ENCODE data around the gene MNT. TPM values are rescaled to one million over a fixed set of nuclear protein-coding genes. Genes with fewer than 3 reads are reported as not detected.
A peak's percentile ranks its signal among the peaks of the same experiment; 100 is the strongest.
"Not testable (repeated sequence)": the region's sequence is repeated elsewhere in the genome, so short reads cannot be mapped to it uniquely, and the experiment has no call there.

The MNT gene, protein sequence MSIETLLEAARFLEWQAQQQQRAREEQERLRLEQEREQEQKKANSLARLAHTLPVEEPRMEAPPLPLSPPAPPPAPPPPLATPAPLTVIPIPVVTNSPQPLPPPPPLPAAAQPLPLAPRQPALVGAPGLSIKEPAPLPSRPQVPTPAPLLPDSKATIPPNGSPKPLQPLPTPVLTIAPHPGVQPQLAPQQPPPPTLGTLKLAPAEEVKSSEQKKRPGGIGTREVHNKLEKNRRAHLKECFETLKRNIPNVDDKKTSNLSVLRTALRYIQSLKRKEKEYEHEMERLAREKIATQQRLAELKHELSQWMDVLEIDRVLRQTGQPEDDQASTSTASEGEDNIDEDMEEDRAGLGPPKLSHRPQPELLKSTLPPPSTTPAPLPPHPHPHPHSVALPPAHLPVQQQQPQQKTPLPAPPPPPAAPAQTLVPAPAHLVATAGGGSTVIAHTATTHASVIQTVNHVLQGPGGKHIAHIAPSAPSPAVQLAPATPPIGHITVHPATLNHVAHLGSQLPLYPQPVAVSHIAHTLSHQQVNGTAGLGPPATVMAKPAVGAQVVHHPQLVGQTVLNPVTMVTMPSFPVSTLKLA
- total RNA-seq (2014; rRNA removed; shearing (Covaris generic)): 32.9 and 49.6 TPM in 2 replicates

DNA sequence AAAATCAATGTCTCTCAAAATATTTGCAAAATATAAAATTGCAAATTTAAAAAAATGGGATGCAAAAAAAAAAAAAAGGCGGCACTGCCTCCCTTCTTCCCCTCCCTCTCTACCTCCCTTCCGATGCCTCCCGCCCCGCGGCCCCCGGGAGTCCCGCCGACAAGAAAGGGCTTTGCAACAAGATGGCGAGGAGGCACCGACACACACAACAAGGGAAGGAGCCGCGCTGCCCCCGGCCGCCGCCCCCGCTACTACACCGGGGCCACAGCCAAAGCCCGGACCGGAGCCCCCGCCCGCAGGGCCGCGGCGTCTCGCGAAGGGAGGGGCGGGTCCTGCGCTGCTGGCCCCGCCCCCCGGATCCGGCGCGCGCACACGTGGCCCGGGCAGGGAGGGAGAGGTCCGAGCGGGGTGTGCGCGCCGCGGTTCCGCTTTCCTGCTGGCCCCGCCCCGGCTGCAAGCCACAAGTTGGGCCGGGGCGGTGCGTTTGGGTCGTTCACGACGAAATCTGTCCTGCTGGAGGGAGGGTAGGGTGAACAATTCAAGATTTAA, at the start of gene MNT:
Gene MNT, minus strand, starts transcription at position 184 of the 549 bp plus-strand sequence. CDS start 348 bp downstream, outside the sequence.
- peak; percentile 84 for DNase-seq (ENCODE audit: low spot score)

DNA sequence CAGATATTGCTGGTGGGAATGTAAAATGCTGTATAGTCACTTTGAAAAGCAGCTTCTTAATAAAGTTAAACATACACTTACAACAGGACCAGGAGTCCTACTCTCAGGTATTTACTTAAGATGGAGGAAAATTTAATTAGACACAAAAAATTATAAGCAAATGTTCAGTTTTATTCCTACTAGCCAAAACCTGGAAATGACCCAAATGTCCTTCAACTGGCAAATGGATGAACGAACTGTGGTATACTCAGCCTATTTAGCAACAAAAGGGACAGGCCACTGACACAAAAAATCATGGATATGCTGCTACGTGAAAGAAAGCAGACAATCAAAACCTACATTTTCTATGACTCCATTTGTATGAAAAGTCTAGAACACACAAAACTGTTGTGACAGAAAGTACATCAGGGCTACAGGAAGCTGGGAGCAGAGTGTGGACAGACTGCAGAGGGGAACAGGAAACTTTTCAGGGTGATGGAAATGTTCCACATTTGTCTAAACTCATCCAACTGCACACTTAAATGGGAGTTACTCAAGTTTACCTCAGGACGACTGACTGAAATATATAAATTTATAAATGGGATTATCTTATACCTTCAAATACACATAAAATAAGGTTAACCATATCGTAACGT, 49.3 kb upstream of the MNT start:
- DNase-seq (ENCODE audit: low spot score): no peak

DNA sequence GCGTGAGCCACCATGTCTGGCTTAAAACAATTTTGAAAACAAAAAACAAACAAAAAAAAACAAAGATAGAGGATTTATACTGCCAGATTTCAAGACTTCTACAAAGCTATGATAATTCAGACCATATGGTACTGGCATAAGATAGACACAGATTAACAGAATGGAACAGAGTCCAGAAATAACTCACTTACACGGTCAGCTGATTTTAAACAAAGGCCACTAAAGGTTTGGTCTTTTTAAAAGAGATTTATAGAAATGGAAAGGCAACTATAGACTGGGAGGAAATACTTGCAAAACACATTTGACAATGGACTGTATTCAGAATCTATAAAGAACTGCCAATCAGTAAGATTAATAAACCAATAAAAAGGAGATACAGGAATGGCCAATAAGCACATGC, 48.6 kb upstream of the MNT start:
- DNase-seq (ENCODE audit: low spot score): no peak

DNA sequence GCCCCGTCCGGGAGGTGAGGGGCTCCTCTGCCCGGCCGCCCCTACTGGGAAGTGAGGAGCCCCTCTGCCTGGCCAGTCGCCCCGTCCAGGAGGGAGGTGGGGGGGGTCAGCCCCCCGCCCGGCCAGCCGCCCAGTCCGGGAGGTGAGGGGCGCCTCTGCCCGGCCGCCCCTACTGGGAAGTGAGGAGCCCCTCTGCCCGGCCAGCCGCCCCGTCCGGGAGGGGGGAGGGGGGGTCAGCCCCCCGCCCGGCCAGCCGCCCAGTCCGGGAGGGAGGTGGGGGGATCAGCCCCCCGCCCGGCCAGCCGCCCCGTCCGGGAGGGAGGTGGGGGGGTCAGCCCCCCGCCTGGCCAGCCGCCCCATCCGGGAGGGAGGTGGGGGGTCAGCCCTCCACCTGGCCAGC, 46.6 kb upstream of the MNT start:
- DNase-seq (ENCODE audit: low spot score): not testable (repeated sequence)

DNA sequence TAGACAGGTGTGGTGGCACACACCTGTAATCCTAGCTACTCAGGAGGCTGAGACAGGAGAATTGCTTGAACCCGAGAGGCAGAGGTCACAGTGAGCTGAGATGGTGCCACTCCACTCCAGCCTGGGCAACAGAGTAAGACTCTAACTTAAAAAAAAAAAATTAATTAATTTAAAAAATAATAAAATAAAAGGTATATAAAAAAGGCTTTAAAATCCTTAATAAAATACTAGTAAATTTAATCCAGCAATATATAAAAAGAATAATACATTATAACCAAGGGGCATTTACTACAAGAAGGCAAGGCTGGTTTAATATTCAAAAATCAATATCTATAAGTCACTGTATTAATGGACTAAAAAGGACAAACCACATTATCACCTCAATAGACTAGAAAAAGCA, 44.8 kb upstream of the MNT start:
- no peak for DNase-seq (ENCODE audit: low spot score)

DNA sequence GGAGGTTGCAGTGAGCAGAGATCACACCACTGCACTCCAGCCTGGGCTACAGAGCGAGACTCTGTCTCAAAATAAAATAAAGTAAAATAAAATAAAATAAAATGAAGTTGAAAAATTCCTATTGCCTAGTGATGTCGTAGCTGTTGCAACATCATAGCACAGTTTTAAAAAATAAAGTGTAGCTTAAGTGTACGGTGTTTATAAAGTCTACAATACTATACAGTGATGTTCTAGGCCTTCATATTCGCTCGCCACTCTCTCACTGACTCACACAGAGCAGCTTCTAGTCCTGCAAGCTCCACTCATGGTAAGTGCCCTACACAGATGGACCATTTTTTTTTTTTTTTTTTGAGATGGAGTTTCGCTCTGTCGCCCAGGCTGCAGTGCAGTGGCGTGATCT, 43.5 kb upstream of the MNT start:
- DNase-seq (ENCODE audit: low spot score): no peak

DNA sequence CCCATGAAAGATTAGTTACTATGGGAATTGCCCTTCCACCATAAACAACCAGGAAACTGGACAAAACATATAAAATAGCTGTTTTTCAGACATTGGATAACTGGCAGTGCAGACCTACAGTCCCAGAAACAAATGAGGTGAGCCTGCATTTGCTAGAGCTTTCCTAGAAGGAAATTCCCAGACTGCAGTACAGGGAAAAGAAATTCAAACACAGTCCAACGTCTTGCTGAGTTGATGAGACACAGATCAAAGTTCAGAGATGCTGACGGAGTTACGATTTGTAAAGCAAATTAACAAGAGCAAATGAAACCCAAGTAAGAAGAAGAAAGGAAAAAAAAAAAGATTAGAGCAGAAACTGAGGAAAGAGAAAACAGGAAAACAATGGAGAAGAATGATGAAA, 41.3 kb upstream of the MNT start:
- no peak for DNase-seq (ENCODE audit: low spot score)

DNA sequence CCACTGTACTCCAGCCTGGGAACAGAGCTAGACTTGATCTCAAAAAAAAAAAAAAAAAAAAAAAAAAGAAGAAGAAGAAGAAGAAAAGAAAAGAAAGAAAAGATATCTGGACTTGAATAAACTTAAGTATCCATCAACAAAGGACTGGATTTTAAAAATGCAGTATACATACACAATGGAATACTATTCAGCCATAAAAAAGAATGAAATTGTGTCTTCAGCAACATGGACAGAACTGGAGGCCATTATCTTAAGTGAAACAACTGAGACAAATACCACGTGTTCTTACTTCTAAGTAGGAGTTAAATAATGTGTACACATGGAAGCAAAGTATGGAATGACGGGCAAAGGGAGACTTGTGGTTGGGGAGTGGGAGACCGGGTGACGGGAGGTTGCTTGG, 40.1 kb upstream of the MNT start:
- DNase-seq (ENCODE audit: low spot score): no peak

DNA sequence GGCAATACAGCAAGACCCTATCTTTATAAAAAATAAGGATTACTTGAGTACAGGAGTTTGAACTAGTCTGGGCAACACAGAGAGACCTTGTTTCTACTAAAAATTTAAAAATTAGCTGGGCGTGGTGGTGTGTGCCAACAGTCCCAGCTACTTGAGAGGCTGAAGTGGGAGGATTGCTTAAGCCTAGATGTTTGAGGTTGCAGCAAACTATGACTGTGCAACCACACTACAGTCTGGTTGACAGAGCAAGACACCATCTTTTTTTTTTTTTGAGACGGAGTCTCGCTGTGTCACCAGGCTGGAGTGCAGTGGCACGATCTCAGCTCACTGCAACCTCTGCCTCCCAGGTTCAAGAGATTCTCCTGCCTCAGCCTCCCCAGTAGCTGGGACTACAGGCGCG, 39.1 kb upstream of the MNT start:
- DNase-seq (ENCODE audit: low spot score): not testable (repeated sequence)

DNA sequence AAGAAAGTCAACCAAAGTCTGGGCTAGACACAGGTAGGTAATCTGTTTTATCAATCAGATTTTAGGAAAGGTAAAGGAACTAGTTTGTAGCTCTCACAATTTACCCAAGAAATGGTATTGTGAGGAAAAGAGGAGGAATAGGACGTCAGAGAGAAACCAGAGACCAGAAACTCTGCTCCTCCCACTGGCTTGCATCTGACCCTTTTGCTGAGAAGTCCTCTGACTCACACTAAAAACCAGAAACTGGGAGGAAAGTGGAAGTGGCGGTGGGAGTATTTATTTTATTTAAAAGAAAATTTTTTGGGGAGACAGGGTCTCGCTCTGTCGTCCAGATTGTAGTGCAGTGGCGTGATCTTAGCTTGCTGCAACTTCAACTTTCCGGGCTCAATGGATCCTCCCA, 38.0 kb upstream of the MNT start:
- DNase-seq (ENCODE audit: low spot score): no peak

DNA sequence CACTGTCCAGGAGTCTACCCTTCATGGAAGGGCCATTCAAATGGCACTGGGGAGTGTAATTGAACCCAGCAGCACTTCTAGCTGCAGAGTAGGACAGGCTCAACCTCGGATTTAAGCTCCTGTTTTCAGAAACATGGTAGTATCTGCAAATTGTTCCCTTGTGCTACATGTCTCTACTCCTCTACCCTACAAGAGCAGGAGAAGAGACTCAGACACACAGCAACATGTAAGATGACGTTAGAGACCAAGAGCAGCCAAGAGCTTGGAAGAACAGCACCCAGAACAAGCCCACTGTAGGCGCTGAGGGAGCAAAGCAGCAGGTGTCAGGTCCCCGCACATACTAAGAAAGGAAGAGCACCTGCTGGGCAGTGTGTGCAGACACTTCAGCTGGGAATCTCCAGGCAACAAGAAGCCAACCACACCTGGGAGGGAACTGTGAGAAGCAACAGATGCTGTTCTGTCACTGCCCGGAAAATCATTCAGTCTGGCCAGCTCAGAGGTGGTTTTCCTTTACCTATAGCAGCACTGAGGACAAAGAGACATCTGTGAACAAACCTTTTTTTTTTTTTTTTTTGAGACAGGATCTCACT, 35.6 kb upstream of the MNT start:
- DNase-seq (ENCODE audit: low spot score): no peak

DNA sequence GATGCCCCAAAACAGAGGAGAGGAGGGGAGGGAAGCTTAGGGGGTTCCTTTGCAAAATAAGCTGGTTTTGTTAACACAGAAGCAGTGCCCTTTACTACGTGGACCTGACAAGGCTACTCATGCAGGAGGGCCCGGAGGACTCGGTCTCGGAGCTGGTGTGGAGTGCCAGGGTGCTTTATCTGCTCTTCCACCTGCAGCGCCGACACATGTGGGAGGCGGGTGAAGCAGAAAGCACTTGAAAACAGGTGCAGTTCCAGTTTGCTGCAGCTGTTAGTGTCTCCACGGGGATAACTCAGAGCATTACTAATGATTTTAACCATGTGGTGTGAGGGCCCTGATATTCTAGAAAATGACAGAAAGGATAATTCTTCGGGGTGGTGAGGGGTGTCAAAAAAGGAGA, 35.0 kb upstream of the MNT start:
- DNase-seq (ENCODE audit: low spot score): no peak

DNA sequence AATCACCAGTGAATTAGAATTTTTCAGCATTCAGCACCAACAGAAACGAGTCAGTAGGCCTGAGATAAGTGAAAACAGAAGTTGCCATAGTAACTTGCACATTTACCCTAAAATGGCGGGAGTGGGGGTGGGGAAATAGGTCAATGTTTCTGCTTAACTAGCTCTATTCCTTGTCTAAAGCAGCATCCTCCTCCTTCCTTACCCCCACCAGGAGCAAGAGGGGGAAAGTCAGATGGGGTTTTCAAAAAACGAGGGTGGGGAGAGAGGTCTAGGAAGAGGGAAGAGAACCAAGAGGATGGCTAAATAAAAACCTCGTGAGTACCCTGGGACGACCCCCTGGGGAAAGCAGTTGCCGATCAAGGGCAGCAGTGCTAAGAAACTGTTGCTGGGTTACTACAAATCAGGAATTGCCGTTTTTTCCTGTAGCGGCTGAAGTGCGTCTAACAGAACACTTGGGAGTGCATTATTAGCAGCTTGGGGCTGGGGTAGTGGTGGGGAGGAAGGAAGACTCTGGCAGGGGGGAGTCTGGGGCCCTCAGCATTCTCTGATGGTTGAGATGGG, 34.4 kb upstream of the MNT start:
- DNase-seq (ENCODE audit: low spot score): no peak

DNA sequence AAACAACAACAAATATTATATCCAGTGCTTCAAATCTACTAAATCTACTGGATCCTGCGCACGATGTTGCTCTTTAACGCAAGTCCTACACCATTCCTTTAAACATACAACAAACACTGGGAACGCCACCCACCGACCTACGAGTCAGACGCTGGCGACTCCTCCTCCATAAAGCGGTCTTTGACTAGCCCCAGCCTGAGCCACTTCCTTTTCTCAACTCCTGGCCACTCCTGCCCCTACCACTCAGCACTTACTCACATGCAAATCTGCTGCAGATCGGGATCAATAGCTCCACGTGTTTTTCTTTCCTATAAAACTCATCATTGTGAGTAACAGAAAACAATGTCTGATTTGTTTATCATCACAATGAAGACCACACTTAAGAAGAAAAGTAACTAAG, 32.8 kb upstream of the MNT start:
- no peak for DNase-seq (ENCODE audit: low spot score)

DNA sequence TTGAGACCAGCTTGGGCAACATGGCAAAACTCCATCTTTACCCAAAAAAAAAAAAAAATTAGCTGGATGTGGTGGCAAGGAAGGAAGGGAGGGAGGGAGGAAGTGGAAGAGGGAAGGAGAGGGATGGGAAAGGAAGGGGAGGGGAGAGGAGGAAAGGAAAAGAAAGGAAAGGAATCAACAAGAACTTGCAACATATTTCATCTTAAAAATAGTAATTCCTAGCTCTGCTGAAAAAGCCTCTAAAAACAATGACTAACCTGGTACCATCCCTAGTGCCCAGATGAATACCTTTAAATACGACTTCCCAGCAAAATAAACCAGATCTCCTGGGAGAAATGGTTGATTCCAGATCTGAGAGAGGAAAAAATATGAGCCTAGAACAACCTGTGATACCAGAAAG, 27.1 kb upstream of the MNT start:
- no peak for DNase-seq (ENCODE audit: low spot score)

DNA sequence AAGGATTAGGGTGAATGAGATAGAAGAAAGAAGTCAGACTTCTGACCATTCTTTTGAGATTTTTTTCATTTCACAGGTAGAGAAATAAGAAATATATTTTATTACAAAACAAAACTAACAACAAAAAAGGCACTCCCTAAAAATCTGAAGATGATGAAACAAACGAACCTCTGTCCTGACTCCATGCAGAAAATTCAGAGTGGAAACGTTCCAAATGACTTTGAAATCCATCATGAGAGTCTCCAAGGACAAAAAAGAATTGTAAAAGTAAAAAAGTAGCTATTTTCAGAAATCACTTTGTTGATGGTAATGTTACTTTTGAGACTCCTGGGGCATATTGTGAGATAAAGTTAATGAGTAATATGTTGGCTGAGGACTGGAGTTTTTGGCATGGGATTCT, 26.4 kb upstream of the MNT start:
- no peak for DNase-seq (ENCODE audit: low spot score)

DNA sequence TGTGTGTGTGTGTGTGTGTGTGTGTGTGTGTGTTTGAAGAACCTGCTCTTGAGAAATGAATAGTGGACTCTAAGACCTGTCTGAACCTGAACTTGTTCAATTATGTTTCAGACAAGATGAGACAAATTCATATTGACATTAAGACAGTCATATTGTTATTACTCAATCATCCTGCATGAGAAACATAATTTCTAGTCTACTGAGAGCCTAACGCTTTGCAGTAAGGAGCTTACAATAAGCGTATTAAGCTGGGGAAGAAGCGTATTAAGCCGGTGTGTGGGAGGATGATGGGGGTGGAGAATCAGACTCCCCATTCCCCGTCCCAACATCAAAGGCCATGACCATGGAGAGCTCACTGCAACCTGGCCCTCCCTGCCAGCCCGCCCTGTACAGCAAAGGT, 22.4 kb upstream of the MNT start:
- DNase-seq (ENCODE audit: low spot score): no peak

DNA sequence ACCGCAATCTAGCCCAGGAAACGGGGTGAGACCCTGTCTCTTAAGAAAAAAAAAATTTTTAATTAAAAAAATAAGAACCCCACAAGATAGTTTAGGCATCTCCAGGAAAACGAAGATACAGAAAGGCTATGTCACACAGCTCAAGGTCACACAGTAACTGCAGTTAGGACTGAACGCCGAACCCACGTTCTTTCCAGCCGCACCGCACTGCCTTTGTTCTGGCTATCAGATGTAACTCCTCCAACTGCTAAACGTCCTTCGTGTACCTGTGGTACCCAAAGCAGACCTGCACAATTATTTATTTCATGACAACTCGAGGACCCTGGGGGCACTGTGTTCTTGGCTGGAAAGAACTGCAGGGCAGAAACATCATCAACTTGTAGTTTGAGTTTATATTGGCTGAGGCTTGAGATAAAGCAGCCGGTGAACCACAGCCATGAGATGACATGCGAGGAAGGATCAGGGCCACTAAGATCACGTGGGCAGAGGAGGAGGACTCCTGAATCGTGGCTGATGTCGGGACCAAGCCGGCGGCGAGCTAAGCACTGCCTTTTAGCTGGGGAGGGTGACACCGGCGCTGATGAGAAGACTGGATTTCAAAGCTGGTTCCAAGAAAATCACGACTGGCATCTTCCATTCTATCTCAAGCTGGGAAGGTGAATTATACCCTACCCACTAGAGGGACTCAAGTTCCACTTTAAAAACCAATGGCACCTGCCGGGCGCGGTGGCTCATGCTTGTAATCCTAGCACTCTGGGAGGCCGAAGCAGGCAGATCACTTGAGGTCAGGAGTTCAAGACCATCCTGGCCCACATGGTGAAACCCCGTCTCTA, 20.7 kb upstream of the MNT start:
- DNase-seq (ENCODE audit: low spot score): no peak

DNA sequence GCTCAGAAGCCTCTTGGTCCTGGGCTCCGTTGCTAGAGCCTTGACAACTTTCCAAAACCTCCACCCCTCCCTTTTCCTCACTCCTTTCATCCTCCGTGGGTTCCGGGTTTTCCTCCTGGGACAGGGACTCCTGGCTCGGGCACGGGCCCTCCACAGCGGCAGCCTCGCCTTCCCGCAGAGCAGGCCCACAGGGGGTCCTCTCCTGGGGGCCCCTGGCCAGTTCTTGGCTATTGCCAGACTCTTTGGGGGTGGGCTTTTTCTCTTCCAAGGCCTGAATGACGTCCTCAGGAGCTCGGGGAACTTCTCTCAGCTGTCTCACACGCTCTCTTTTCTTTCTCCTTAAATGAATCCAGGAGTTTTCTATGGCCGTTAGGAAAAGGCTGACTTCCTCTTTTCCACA, 19.3 kb upstream of the MNT start:
- DNase-seq (ENCODE audit: low spot score): no peak

DNA sequence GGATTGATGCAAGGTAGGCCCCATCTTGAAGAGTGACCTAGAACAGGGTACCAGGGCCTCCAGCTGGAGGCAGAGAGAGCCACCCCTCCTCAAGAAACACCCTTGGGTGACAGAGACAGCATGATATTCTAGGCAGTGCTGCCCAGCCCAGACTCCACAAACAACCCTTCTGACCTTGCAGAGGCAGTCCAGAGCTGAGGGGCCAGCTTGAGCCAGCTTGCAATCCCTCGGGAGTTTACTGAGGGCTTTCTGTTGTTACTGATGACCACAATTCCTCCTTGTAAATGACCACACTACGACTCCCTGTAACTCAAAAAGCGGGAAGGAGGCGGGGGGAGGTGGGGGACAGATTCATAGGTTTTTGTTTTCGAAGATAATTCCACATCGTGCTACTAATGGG, 18.6 kb upstream of the MNT start:
- no peak for DNase-seq (ENCODE audit: low spot score)

DNA sequence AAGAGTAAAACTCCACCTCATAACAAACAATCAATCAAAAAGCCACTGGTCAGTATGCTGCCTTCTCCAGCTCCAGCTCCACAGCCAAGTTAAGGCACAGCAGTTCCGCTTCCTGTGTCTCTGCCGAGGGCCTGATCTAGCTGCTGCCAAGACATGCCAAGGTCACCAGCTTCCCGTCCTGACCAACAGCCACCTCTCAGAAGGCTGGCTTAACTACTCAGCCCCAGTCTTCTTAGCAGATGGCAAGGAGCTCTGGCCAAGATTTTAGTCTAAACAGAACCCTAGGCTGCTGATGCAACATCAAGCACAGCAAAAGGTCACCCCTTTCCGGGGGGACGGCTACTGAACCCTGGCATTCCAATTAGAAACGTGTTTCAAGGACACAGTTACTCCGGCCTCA, 17.7 kb upstream of the MNT start:
- DNase-seq (ENCODE audit: low spot score): no peak
